GM12873 (cell line): ENCODE results near the gene LPAR6.

ENCODE experiments used
- CTCF ChIP-seq: IDR thresholded peaks from 2 replicates; pipeline ENCODE4 v1.5.1; 2012; ENCODE audit warnings: low read depth, mild to moderate bottlenecking, moderate library complexity, low read length, control low read depth; ENCODE audit not compliant: insufficient read depth; ENCODE audit errors: missing control alignments

Gene LPAR6

GRCh38 chr13:48400090-48400694 is 12.7 kb downstream of the LPAR6 start:
- TF ChIP-seq CTCF, result no peak

DNA sequence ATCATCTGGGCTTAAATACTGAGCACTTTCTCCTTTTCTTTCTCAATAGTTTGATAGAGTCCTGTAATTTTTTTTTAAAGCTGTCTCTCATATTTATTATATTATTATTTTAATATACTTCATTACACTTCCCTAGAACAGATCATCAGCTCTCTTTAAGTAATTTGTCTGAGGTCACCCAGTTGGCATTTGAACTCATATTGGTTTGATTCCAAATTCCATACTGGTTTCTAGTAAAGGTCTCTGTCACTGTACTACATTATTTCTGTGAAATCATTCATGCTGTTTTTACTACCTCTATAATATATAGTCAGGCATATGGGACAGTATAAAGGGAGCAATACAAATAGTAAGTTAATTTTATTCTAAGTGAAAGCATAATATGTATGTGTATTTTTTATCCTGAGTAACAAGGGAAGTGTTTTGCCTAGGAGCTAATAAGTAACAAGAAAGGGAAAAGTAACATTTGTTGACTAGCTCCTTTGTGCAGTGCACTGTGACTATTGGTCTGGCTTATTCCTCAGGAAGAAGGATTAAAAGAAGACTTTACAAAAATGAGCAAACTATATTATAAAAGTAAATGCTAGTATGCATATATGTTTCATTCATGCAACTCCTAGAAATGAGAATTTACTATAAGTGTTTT is 14.3 kb downstream of the LPAR6 start:
- no peak for TF ChIP-seq CTCF

DNA sequence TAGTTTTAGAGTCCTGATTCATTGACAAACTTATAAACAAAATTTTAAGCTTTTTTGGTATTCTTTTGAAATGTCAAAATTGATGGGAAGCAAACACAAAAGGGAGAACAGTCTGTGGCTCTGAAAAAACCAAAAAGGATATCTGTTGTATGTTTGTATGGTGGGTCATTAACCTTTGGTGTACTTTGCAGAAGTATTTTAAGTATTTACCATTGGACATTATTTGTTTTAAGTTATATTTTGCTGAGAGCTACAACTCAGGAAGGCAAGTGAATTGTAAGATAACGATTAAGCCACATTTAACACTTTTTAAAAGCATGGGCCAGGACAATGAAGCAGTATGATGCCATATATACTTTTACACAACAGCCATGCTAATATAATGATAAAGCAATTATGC is 15.2 kb downstream of the LPAR6 start:
- no peak for TF ChIP-seq CTCF

DNA sequence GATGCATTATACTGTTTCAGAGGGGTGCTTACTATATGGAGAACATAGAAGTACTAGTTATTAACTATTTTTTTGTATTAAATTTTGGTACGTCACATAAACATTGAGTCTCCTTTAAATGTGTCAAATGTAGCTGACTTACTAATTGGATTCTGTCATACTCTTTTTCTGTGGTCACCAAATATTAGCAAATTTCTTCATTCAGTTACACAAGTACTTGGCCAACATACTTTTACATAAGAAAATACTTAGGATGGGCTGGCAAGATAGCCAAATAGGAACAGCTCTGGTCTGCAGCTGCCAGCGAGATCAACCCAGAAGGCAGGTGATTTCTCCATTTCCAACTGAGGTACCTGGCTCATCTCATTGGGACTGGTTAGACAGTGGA is 19.2 kb downstream of the LPAR6 start:
- no peak for TF ChIP-seq CTCF

- no peak for TF ChIP-seq CTCF
Observed at GRCh38 chr13:48393030-48393697, 19.7 kb downstream of the LPAR6 start.

DNA sequence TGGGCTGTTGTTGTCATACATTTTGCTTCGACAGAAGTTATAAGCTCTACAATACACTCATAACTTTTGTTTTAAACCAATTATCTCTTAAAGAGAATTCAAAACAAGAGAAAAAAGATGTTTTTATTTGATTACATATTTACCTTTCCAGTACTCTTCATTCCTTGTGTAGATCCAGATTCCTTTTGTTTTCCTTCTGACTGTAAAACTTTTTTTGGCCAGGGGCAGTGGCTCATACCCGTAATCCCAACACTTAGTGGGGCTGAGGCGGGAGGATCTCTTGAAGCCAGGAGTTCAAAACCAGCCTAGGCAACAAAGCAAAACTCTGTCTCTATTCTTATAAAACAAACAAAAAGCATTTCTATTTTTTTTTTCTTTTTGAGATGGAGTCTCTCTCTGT is 21.7 kb downstream of the LPAR6 start:
- no peak for TF ChIP-seq CTCF

DNA sequence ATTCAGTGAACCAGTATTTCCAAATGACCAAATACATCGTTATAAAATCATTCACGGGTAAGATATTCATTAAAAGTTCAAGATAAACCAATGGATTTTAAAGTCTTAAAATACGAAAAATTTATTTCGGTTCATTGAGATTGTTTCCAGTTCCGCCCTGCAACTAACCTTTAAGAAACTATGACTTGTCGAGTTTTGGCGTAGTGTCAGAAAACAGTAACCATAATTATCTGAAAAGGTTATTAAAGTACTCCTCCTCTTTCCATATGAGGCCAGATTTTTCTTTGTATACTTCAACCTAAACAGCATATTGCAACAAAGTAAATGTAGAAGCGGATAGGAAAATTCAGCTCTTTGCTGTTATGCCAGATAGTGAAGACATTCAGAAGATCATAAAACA is 26.1 kb downstream of the LPAR6 start:
- TF ChIP-seq CTCF, result no peak
